ENCODE measurements around the gene KRT73.

The KRT73 gene

GRCh38 chr12:52616680-52617402 is 1.5 kb downstream of the KRT73 start:
- DNase-seq = no peak

GRCh38 chr12:52615912-52616311 is 2.4 kb downstream of the KRT73 start:
- no peak for DNase-seq

DNA sequence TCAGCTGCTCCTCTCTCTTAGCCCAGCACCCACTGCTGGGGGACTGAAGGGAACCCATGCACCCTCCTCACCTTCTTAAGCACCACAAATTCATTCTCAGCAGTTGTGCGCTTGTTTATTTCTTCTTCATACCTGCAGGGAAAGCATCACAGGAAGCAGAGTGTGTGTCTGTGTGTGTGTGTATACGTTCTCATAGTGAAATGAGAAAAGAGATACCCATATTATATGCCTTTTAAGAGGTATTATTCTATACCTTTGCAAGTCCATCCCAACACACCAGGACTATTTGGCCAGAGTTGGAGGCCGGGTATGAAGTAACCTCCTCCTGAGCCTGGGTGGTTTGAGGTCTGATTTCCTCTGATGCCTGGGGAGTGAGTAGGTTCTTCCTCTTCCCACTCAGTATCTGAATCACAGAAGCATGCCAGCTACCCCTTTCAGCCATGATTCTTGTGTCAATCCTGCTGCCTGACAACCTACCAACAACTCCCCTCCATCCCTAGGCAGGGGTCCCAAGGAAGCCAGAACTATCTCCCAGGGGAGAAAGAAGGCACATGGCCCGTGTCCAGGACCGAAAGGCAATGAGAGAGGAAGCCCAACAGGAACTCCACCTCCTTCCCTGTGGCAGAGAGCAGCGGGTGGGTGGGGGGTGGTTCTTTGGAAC is 3.0 kb downstream of the KRT73 start:
- no peak for DNase-seq

DNA sequence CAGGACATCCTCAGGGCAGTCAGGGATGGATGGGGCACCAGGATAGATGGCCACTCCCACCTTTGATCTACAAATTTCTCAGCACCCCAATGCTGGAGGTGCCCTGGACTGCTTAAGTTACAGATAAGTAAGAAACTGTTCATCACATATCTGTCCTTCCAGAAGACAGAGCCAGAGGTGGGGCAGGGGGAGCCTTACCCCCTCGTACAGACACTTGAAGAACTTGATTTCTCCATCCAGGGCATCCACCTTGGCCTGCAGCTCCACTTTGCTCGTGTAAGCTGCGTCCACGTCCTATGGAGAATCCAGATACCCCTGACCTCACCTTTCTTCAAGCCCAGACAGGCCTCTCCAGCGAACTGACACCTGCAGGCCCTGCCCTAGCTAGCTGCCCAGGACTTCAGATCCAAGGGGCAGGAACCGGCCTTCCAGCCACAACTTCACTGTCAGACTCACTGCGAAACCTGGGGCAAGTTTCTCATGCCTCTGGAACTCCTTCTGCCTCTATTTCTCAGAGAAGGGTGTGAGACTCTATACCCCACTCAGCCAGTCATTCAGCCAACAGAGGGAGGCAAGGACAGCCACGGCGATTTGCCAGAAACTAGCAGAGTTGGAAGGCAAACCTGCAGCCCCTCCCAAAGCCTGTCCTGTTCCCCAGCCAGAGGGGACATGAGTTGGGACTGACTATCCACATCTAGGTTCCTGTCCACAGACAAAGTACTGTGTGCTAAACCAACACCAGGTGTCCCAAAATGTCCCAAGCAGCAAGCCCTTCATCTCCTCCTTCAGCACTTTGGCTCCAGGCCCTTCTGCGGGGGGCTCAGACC is 3.8 kb downstream of the KRT73 start:
- DNase-seq = no peak

DNA sequence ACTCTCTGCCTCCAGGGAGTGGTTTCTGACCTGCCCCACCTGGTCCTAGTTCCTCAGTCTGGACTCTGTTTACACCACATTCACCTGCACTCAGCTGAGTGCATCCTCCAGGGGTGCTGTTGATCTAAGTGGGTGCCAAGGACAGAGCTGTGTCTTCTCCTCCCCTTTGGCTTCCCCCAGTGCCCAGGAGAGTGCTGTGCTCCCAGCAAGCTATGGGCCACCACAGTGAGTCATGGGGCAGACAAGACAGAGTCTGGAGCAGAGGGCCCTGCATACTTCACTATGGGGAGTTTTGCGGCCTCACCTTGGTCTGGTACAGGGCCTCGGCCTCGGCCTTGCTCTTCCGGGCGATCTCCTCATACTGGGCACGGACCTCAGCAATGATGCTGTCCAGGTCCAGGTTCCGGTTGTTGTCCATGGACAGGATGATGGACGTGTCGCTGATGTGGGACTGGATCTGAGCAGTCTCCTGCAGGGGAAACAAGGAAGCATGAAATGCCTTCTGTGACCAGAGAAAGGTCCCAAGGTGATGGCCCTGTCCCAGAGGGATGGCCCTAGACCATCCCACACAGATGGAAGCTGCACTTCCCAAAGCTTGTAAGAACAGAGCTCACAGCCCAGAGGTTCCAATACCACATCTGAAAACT is 4.9 kb downstream of the KRT73 start:
- DNase-seq = no peak

DNA sequence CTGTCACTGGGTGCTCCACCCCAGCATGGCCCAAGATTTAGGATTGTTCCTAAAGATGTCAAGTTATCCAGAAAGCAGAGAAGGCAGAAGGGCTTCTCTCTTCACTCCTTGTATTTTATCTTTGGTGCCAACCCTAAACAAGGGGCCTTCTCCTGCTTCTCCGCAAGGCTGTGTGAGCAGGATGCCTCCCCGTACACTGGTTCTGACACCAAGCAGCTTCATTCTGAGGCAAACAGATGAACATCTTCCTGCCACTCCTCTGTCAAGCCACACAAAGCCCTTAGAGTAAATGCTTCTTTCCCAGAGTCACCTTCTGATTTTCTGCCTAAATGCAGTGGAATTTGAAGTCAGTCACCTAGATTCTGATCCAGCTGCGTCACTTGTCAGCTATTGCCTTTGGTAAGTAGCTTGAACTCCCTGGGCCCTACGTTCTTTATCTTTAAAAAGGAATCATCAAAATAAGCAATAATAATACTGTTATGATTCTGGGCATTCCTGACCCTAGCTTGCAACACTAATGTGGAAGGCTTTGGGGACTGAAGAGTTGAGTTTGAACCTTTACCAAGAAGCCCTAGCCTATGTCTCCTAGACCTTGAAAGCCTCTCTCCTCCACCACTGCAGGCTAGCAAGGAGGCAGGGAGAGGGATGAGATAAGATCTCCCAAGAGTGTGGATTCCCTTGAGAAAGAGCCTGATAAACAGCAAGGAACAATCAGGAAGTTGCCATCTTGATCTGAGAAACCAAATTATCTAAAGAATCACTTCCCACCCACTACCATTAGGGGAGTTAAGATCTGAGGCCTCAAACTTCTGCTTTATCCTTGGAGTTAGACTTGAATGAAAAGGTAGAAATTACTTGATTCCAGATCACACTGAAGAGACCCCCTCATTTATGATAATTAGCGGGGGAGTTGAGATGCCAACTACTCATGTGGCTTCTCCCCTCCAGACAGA is 5.7 kb downstream of the KRT73 start:
- DNase-seq = no peak

- no peak for DNase-seq
Measured at GRCh38 chr12:52611080-52611468, 7.3 kb downstream of the KRT73 start.

DNA sequence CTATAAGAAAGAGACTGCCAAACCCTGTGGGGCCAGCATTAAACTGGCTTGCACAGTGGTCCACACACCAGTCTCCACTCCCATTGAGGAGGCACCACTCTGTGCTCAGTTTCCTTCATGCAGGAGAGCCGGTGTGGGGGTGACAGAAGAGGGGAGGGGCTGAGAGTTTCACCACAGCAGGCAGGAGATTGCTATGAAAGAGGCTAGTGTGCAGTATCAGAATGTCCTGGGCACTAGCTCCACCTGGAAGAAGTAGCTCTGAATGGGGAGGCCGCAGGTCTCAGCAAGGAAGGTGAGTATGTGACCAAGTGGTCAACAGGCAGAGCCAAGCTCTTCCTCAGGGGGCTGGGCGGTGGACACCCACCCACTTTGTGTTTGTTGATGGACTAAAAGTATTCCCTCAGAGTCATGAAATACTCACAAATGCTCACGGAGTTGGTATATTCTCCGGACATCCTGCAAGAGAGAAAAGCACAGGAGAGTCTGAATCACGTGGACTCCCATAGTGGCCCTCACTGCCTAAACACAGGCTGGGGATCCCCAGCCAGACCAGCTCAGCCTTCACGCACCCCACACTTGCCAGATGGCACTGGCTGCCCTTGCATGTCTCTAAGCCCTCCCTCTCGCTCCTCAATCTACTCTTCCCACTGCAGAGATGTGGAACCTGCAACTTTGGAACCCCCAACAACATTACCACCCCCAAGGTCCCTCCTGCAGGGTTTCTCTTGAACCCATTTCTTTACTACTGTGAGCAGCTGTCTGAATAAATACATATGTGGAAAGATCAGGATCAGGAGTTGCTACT is 9.3 kb downstream of the KRT73 start:
- DNase-seq = no peak

DNA sequence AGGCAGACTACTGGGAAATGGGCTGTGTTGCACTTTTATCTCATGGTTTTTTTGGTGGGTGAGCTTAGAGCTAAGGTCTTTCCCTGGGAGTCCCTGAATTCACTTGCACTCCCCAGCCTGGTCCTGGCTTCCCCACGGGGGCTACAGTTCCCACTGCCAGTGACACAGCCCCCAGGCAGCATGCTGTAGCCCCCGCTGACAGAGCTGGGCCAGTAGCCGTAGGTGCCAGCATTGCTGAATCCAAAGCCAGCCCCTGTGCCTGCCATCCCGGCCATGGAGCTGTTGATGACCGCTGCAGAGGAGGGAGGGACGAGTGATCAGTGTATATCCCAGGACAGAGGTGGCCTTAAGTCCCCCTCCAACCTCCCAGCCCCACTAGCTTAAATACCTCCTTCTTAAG is 10.2 kb downstream of the KRT73 start:
- no peak for DNase-seq

GRCh38 chr12:52607314-52607713 is 11.0 kb downstream of the KRT73 start:
- DNase-seq = no peak

DNA sequence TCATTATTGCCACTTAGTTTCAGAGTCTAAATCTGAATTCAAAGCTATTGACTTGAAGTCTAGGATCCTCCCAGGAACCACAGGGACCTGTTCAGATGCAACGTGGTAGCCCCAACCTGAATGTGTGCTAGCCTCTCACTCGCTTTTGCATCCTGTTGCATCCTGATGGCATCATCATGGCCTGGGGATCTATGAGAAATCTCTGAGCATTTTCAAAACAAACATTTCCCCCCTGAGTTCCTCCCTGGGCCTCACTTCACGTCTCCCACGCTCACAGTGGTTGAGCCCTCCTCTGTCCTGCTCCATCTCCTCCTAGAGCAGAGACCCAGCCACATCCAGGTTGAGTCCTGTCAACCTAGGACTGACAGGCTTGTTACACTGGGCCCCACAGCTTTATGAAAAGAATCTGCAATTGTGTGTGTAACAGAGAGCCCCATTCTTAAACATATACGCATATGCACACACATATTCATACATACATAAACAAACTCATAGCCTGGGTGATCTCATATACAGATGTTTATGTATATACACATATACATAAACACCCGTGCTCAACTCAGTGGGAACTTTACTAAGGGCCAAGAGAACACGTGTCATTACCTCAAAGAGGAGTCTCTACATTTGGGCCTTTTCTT is 11.7 kb downstream of the KRT73 start:
- no peak for DNase-seq

- no peak for DNase-seq
Measured at GRCh38 chr12:52606096-52606495, 12.3 kb downstream of the KRT73 start.

DNA sequence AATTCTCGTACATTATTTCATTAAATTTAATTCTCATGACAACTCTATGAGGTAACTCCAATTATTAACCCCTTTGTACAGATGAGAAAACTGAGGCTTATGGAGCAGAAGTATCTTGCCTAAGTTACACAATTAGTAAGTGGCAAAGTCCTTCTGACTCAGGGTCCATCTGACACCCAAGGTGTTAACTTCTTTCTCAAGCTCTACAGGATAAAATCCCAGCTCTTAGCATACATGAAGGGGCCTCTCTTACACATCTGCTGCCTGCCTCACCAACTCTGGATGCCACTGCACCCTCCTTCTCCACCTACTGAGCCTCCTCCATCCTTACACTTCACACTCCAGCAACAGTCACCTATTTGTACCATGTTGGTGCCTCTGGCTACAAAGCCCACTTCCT is 12.8 kb downstream of the KRT73 start:
- DNase-seq = no peak

GRCh38 chr12:52604859-52605258 is 13.5 kb downstream of the KRT73 start:
- DNase-seq = no peak

GRCh38 chr12:52603314-52603713 is 15.0 kb downstream of the KRT73 start:
- no peak for DNase-seq

DNA sequence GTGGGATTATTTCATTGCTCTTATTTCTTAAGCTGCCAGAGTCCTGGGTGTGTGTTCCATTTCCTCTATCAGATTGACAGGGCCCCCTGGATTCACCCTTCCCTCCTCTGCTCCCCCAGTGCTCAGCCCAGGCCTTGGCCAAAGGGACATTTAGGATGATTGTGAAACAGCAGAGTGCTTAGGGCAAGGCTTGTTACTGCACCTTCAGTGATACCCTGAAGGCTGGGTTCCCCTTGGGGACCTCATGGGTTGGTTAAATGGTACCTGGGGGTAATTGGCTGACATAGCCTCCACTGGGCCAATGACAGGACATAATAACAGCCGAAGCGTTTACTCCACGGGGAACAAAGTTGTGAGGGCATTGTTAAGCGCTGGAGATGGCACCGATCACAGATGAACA is 15.8 kb downstream of the KRT73 start:
- DNase-seq = no peak

DNA sequence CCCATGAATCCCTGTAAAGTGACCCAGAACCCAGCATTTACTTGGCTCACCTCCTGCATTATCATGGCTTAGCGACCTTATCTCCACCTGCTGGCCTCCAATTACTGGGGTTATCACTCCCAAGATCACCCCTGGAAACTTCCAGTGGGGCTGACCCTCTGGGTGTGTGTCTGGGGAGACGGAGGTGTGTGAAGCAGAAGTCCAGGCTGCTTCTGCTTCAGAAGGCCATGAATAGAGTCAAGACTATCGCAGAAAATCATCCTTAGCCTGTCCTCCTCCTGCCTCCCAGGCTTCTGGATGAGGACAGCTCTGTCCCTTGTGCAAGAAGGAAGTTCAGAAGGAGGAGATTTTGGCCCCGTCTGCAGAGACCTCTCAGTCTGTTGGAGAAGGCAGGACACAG is 16.7 kb downstream of the KRT73 start:
- no peak for DNase-seq

- DNase-seq = no peak
Measured at GRCh38 chr12:52600941-52601481, 17.3 kb downstream of the KRT73 start, which contains the start of gene KRT72. TSS of gene KRT72 (minus strand) at chr12:52601463. CDS start at chr12:52601452, 11 bp downstream.

DNA sequence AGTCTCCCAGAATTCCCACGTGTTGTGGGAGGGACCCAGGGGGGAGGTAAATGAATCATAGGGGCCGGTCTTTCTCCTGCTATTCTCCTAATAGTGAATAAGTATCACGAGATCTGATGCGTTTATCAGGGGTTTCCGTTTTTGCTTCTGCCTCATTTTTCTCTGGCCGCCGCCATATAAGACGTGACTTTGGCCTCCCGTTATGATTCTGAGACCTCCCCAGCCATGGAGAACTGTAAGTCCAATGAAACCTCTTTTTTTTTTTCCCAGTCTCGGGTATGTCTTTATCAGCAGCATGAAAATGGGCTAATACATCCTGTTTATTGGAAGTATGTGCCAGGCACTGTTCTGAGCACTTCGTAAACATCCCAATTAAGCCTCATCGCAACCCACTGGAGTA is 17.9 kb downstream of the KRT73 start:
- DNase-seq = no peak

GRCh38 chr12:52600071-52600470 is 18.3 kb downstream of the KRT73 start:
- no peak for DNase-seq
